Stimulated activated CD8-positive, alpha-beta memory T cell treated with anti-CD3 and anti-CD28 coated beads, Interleukin-4, amount 100 ng/mL, for 24 hours (primary cell): ENCODE data around the gene TC2N.
"Not testable (repeated sequence)": the region's sequence is repeated elsewhere in the genome, so short reads cannot be mapped to it uniquely, and the experiment has no call there.

Source experiments
- DNase-seq: peaks from one replicate; pipeline ENCODE4 v3.0.0-alpha.2; 2020; ENCODE audit warnings: low read depth

Gene TC2N

GRCh38 chr14:91835197-91835919 is 32.0 kb downstream of the TC2N start:
- no peak for DNase-seq

DNA sequence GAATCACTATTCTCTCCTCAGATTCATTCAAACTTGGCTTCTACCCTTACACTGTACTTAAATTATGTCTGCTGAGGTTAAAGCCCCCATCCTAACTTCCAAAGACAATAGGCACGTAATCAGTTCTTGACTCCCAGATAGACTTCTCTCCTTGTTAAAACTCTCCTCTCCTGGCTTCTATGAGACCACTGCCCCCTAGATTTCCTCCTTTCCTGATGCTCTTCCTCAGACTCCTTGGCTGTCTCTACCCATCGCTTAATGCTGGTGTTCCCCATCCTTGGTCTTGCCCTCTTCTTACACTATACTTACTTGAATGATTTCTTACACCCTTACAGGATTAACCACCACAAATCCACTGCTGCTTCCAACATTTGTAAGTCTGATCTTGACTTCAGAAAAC is 32.8 kb downstream of the TC2N start:
- no peak for DNase-seq

DNA sequence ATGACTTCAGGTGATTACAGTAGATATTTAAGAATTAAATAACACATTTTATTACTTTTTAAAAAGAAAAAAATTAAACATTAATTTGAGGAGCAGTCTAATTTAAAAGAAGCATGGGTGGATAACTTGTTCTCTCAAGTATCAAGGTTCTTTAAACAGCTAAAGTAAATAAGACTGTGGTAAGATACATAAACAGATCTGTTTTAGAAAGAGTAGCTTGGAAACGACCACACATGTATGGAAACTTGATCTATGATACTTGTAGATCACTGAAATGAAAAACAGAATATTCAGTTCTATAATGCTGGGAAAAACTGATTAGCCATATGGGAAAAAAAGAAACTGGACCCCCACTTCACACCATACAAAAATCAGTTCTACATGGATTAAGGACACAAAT is 36.0 kb downstream of the TC2N start:
- no peak for DNase-seq

GRCh38 chr14:91830777-91831176 is 36.6 kb downstream of the TC2N start:
- no peak for DNase-seq

- DNase-seq, result no peak
These were observed 37.8 kb downstream of the TC2N start for GRCh38 chr14:91829511-91829910.

DNA sequence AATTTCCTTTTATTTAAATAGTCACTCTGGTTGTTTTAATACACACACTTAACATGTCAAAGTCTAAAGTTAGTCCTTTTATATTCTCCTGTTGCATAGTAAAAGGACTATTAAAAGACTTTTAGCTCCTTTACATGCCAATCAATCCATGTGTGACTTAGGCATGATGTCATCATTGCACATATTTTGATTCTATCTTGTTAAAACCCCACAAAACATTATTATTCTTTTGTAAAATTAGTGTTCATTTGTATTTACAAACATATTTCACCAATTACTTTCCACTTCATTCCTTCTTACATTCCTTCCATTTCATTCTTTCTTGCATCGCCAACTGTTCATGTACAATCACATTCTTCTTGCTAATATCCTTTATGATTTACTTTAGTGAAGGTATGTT is 39.6 kb downstream of the TC2N start:
- DNase-seq, result no peak

DNA sequence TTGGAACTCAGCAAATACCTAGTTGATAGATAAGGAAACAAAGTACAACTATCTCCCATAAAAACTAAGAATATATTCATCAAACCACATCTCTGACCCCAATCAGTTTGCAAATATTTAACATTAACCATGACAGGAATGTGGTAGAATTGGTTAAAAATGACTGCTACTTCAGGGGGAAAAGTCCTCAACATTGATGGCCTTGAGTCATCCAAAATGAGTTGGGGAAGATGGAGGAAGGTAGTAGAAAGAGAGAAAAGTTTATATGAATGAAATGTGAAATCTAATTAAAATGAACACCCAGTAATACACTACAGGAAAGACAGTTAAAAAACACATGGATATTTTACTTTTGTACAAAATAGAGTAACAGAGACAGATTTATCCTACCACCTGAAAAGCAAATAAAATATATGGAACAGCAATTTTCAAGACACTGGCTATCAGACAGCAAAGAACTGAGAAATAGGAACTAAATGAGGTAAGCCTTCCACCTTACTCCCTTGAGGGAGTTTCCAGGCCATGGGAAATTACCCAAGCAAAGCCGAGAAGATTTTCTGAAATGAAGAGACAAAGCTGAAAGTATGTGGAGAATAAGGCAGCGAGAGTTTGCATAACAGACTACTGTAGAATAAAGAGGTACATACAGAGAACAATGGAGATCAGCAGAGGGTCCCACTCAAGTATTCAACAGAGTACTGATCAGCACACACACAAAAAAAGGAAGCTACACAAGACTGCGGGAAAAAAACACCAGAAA is 49.6 kb downstream of the TC2N start:
- no peak for DNase-seq

GRCh38 chr14:91814317-91814716 is 53.0 kb downstream of the TC2N start:
- DNase-seq, result no peak

DNA sequence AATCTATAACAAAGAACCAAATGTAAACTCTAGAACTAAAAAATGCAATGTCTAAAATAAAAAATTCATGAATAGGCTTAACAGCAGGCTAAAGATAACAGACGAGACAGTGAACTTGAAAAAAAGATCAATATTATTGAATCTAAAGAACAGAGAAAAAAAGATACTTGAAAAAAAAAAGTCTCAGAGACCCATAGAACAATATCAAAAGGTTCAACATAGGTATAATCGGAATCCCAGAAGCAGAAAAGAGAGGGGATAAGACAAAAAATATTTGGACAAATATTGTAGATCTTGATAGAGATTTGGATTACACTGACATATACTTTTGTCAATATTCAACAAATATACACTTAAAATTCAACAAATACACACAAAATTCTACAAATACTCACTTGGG is 56.6 kb downstream of the TC2N start:
- no peak for DNase-seq

DNA sequence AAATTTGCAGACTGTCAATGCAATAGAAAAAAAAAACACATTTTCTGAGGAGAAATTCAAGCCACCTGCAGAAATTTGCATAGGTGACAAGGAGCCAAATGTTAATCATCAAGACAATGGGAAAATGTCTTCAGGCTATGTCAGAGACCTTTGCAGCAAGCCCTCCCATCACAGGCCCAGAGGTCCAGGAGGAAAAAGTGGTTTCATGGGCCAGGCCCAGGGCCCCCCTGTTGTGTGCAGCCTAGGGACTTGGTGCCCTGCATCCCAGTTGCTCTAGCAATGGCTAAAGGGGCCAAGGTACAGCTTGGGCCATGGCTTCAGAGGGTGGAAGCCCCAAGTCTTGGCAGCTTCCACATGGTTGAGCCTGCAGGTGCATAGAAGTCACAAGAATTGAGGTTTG is 60.6 kb downstream of the TC2N start:
- no peak for DNase-seq

- not testable (repeated sequence) for DNase-seq
These were observed 61.2 kb downstream of the TC2N start for GRCh38 chr14:91806094-91806493.

DNA sequence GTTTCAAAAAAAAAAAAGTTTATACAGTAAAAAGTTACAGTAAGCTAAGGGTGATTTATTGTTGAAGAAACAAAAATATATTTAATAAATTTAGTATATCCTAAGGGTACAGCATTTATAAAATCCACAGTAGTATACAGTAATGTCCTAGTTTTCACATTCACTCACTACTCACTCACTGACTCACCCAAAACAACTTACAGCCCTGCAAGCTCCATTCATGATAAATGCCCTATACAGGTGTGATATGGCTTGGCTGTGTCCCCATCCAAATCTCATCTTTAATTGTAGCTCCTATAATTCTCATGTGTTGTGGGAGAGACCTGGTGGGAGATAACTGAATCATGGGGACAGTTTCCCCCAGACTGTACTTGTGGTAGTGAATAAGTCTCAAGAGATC is 61.7 kb downstream of the TC2N start:
- DNase-seq, result no peak

DNA sequence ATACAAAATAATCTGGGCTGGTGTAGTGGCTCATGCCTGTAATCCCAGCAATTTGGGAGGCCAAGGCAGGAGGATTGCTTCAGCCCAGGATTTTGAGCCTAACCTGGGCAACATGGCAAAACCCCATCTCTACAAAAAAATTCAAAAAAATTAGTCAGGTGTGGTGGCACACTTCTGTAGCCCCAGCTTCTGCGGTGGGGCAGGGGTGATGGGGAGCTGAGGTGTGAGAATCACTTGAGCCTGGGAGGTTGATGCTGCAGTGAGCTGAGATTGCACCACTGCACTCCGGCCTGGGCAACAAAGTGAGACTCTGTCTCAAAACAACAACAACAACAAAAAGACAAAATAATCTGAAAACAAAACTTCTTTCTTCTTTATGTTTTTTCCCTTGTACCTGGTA is 66.0 kb downstream of the TC2N start:
- no peak for DNase-seq

DNA sequence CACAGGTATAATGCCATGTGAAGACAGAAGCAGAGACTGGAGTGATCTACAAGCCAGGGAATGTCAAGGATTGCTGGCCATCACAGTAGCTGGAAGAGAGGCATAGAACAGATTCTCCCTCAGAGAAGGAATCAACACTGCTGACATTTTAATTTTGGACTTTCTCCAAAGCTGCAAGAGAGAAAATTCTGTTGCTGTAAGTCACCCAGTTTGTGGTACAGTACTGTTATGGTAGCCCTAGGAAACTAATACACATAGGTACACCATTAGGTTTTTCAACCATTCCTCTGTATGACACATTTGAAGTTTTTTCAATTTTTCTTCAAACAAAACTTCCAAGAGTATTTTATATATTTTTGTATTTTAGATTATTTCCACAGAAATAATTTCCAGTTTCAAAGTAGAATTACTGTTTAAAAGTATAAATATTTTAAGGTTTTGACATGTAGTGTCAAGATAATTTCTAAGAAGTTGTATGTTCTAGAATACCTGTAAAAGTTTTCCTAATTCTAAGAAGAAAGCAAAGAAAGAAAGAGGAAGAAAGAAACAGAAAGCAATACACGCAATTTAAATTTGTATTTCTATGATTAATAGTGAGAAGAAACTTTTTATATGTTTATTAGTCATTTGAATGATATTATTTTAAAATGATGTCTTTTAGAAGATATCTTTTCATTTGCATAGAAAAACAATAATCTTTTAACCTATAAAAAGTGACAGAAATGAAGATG is 70.6 kb downstream of the TC2N start:
- no peak for DNase-seq

- no peak for DNase-seq
These were observed 73.6 kb downstream of the TC2N start for GRCh38 chr14:91793704-91794103.

GRCh38 chr14:91786188-91786587 is 81.1 kb downstream of the TC2N start:
- DNase-seq, result no peak

- no peak for DNase-seq
These were observed 86.9 kb downstream of the TC2N start for GRCh38 chr14:91780452-91780851.

DNA sequence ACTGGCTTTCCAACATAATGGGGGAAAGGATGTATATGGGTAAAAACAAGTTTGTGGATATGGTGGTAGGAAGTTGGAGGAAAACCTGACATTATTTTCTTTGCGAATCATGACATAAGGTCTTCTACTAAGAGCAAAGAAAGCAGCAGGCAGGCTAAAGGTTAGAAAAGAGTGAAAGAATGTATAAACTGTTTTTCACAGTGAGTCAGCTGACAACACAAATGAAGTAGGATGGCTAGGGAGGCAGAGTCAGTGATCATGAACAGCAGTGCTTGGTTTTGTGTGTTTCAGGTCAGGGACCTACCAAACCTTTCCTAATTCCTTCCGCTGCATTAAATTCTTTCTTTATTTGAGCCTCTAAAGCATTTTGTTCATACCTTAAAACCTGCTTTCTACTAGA is 89.1 kb downstream of the TC2N start:
- DNase-seq, result no peak

DNA sequence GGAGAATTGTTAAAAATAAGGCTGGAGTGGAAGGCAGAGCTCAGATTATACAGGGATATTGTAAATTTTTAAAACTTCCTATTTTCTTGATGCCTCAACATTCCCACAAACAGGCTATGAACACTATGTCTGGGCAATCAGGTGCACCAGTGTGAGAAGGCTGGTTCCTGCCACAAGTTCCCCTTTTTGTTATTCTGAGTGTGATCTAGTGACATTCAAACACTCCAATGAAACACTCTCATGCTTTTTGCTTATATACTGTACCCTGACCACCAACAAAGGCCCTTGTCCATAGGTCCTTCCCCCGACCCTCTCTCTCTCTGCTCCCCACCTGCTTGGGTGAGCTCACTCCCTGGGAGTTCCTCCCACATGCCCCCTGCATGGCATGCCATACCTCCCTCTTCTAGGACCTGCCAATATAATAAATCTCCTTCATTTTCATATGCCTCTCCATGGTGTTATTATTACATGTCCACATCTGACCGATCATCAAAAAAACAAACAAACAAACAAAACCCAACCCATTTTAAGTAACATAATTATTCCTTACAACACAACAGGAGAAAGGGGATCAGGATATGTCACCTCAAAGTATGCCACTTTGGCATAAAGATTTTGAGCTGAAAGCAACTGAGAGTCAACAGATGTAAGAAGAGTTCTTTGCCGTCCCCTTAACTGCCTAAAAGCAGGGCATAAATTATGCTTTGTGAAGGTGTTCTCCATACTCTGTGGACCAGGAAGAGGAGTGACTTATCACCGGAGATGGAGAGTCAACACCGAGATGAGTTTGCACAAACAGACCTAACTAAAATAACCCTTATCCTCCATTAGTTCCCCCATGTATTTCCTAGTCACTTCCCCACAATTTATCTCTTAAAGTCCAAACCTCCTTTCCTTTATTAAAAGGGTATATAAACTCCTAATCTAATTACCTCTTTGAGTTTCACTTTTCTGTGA is 92.9 kb downstream of the TC2N start:
- DNase-seq, result no peak

GRCh38 chr14:91770185-91770584 is 97.2 kb downstream of the TC2N start:
- no peak for DNase-seq

GRCh38 chr14:91755570-91756295 is 111.6 kb downstream of the TC2N start:
- DNase-seq, result no peak
